ENCODE measurements around the gene RAPGEF1. TPM values are rescaled to one million over a fixed set of nuclear protein-coding genes. Genes with fewer than 3 reads are reported as not detected.

RAPGEF1 gene
- total and polyA plus RNA-seq, 2 of the 13 experiments (the other 11 are each of a cell fraction or from before 2014, with no cell fraction given), result 21.2 to 38.9 TPM

DNA sequence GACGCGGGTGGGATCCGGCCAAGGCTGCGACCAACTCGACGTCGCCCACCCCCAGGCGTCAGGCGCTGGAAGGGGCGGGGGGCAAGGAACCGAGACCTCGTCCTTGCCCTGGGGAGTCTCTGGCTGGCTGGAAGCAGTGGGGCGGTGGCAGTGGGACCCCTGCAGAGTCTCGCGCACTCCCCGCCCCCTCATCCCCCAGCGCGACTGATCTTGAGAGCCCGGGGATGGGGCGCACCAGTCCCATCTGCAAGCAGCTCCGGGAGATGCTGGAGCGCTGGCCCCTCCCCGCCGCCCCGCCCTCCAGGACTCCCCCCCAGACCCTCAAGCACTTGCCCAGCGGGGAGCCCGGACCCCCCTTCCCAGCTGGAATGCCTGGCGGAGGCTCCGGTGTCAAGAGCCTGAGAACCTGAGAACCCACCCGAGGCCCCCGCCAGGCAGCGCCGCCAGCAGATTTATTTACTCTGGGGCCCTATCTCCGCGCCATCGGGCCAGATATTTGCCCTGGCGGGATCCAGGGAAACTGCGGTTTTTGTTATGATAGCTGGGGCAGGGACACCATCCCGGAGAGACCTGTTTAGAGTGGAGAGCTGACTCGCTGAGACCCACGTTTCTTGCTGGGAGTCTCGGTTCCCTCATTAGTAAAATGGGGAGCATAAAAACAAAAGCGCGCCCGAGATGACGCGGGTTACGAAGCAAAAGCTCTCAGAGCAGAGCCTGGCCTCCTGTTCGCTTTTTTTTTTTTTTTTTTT lies 193.4 kb downstream of the RAPGEF1 start (continued):
- TF ChIP-seq, protein P1, sequence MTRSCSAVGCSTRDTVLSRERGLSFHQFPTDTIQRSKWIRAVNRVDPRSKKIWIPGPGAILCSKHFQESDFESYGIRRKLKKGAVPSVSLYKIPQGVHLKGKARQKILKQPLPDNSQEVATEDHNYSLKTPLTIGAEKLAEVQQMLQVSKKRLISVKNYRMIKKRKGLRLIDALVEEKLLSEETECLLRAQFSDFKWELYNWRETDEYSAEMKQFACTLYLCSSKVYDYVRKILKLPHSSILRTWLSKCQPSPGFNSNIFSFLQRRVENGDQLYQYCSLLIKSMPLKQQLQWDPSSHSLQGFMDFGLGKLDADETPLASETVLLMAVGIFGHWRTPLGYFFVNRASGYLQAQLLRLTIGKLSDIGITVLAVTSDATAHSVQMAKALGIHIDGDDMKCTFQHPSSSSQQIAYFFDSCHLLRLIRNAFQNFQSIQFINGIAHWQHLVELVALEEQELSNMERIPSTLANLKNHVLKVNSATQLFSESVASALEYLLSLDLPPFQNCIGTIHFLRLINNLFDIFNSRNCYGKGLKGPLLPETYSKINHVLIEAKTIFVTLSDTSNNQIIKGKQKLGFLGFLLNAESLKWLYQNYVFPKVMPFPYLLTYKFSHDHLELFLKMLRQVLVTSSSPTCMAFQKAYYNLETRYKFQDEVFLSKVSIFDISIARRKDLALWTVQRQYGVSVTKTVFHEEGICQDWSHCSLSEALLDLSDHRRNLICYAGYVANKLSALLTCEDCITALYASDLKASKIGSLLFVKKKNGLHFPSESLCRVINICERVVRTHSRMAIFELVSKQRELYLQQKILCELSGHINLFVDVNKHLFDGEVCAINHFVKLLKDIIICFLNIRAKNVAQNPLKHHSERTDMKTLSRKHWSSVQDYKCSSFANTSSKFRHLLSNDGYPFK (CRISPR knock-in tag; IDR thresholded peaks at IDR 0.05; ENCODE audit: borderline replicate concordance), result no peak
- TF ChIP-seq ZNF724P (CRISPR knock-in tag; IDR thresholded peaks at IDR 0.05; ENCODE audit: borderline replicate concordance), result no peak
- no peak for TF ChIP-seq SAFB2 (CRISPR knock-in tag; IDR thresholded peaks at IDR 0.05; ENCODE audit: borderline replicate concordance, low read depth)
- no peak for TF ChIP-seq KIAA2018 (CRISPR knock-in tag; IDR thresholded peaks at IDR 0.05; ENCODE audit: borderline replicate concordance)
- no peak for TF ChIP-seq ZKSCAN5 (CRISPR knock-in tag; IDR thresholded peaks at IDR 0.05)
- TF ChIP-seq HOXD1 (CRISPR knock-in tag; IDR thresholded peaks at IDR 0.05), result no peak
- peak; percentile 52; the same call in 1 of the 2 replicates for TF ChIP-seq THAP11 (CRISPR knock-in tag; IDR thresholded peaks at IDR 0.05)
- TF ChIP-seq, protein P2, sequence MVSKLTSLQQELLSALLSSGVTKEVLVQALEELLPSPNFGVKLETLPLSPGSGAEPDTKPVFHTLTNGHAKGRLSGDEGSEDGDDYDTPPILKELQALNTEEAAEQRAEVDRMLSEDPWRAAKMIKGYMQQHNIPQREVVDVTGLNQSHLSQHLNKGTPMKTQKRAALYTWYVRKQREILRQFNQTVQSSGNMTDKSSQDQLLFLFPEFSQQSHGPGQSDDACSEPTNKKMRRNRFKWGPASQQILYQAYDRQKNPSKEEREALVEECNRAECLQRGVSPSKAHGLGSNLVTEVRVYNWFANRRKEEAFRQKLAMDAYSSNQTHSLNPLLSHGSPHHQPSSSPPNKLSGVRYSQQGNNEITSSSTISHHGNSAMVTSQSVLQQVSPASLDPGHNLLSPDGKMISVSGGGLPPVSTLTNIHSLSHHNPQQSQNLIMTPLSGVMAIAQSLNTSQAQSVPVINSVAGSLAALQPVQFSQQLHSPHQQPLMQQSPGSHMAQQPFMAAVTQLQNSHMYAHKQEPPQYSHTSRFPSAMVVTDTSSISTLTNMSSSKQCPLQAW (CRISPR knock-in tag; IDR thresholded peaks at IDR 0.05), result peak; percentile 36; the same call in 1 of the 2 replicates
- TF ChIP-seq LCORL (IDR thresholded peaks at IDR 0.05), result no peak
- TF ChIP-seq LCORL (CRISPR knock-in tag; IDR thresholded peaks at IDR 0.05), result no peak
- TF ChIP-seq RAD51 (IDR thresholded peaks at IDR 0.05; ENCODE audit: borderline replicate concordance), result no peak
- peak; percentile 59; the same call in 1 of the 2 replicates for TF ChIP-seq E2F1 (CRISPR knock-in tag; IDR thresholded peaks at IDR 0.05)
- no peak for TF ChIP-seq TMF1 (CRISPR knock-in tag; IDR thresholded peaks at IDR 0.05; ENCODE audit: low read depth)
- no peak for TF ChIP-seq KLF11 (CRISPR knock-in tag; IDR thresholded peaks at IDR 0.05)
- TF ChIP-seq ISL2 (CRISPR knock-in tag; IDR thresholded peaks at IDR 0.05), result 0 out of 2 replicates have a peak, but pooled peaks have one; percentile 17
- TF ChIP-seq ZNF451 (CRISPR knock-in tag; IDR thresholded peaks at IDR 0.05), result no peak
